ENCODE data around the gene ABR.
A peak's percentile ranks its signal among the peaks of the same experiment; 100 is the strongest.

The ABR gene

DNA sequence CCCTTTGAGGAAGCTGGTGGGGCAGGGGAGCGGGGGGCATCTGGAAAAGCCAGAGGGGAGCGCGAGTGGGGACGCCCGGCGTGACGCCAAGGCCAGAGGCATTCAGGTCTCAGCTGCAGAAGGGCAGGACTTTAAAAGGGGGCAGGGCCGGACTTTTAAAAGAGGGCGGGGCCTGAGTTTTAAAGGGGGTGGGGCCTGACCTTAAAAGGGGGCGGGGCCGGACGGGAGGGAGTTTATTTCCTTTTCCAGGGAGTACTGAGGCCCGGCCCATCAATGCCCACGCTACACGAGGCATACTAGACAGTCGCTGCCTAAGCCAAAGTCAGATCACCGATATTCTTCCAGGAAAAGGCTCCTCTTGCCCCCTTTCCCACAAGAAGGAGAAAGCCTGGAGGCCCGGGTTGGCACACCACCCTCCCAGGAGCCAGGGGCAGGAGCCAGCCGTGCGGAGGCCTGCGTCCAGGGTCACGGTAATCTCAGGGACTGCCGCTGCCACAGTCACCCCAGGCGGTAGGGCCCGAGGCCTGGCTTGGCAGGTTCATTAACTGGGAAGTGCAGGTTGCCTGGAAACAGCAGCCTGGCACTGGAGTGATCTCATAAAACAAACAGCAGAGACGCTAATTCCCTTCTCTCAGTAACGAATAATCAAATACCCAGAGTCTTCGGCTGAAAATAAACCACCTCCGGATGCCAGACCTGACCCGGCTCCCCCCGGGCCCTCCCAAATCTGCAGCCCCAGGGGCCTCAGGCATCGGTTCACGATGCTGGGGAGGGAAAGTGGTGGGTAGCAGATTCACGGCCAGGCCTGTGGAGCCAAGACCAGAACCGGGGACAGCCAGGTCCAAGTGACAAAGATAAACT lies 92.2 kb downstream of the ABR start:
- H3K27ac ChIP-seq, result peak overlapping the region; percentile 97
- no peak for TF ChIP-seq ZFX (IDR thresholded peaks at IDR 0.05; ENCODE audit: borderline replicate concordance)
- TF ChIP-seq, protein P1, sequence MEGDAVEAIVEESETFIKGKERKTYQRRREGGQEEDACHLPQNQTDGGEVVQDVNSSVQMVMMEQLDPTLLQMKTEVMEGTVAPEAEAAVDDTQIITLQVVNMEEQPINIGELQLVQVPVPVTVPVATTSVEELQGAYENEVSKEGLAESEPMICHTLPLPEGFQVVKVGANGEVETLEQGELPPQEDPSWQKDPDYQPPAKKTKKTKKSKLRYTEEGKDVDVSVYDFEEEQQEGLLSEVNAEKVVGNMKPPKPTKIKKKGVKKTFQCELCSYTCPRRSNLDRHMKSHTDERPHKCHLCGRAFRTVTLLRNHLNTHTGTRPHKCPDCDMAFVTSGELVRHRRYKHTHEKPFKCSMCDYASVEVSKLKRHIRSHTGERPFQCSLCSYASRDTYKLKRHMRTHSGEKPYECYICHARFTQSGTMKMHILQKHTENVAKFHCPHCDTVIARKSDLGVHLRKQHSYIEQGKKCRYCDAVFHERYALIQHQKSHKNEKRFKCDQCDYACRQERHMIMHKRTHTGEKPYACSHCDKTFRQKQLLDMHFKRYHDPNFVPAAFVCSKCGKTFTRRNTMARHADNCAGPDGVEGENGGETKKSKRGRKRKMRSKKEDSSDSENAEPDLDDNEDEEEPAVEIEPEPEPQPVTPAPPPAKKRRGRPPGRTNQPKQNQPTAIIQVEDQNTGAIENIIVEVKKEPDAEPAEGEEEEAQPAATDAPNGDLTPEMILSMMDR (IDR thresholded peaks at IDR 0.05), result no peak

DNA sequence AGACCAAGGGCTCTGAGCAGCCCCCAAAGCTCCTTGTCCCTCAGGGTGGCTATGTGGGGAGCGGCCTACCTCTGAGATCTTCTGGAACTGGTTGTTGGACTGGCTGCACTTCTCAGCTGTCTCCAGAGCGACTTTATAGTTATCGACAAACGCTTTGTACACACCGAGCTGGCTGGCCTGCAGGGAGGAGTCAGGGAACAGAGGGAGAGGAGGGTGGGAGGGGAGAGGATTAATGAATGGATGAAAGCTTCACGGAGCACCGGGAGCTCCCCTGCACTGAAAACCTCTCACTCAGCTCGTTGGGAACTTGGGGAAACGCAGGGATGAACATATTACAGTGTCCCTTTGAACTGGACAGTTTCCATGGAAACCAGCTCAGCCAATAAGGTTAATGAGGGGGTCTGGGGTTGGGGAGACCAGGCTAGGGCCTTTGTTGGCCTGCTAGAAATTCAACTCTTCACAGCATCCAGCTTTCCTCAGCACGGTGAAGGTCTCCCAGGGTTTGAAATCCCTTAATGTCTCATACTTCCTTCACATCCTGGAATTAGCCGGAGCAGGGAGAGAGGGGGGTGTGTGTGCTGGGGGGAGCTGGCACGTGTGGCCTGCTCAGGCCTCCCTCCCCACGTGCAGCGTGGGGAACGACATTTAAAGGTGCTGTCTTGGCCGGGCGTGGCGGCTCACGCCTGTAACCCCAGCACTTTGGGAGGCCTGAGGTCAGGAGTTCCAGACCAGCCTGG lies 96.2 kb downstream of the ABR start:
- no peak overlapping the region for H3K27ac ChIP-seq
- TF ChIP-seq ZFX (IDR thresholded peaks at IDR 0.05; ENCODE audit: borderline replicate concordance), result no peak

DNA sequence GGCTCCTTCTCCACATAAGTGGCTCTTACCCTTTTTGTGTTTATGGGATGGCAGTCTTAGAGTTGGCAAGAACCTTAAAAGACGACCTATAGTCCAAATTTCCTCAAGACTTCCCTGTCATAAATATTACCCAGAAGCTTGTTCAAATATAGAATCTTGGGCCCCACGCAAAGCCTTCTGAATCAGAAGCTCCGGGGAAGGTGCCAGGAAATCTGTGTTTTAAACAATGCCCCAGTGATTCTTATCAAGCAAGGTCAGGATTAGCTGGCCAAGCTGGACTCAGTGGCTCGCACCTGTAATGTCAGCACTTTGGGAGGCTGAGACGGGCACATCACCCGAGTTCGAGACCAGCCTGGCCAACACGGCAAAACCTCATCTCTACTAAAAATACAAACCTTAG lies 97.2 kb downstream of the ABR start:
- TF ChIP-seq, protein P1 (IDR thresholded peaks at IDR 0.05), result no peak
- TF ChIP-seq ZFX (IDR thresholded peaks at IDR 0.05; ENCODE audit: borderline replicate concordance), result no peak
- no peak overlapping the region for H3K27ac ChIP-seq

DNA sequence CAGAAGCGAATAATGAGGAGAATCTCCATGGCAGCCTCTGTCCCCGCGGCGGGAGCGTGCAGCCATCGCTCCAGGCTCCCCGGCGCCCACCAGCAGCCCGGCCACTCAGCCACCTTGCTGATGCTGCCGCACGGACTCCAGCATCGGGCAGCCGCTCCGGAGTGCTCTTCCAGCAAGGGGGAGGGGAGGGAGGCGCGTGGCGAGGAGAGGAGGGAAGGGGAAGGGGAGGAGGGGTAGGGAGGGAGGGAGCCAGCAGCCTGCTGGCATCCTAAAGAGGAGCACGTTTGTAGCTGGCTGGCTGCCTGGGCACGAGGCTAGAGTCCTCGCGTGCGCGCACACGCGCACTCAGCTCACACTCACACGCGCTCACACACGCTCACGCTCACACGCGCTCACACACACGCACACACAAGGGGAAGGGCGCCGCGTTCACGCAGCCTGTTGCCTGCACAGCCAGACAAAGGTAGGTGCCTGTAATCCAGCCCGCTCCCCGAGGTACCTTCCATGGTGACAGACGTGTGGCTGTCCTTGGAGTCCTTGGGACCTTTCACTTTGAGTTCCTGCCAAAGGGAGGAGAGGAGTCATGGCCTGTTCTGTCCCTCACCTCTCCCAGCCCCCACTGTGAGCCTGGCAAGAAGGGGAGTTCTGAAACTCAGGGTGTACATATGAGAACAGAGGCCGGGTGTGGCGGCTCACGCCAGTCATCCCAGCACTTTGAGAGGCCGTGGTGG lies 100.8 kb downstream of the ABR start:
- H3K27ac ChIP-seq, result no peak overlapping the region
- TF ChIP-seq ZFX (IDR thresholded peaks at IDR 0.05; ENCODE audit: borderline replicate concordance), result no peak
- TF ChIP-seq, protein P1 (IDR thresholded peaks at IDR 0.05), result no peak

DNA sequence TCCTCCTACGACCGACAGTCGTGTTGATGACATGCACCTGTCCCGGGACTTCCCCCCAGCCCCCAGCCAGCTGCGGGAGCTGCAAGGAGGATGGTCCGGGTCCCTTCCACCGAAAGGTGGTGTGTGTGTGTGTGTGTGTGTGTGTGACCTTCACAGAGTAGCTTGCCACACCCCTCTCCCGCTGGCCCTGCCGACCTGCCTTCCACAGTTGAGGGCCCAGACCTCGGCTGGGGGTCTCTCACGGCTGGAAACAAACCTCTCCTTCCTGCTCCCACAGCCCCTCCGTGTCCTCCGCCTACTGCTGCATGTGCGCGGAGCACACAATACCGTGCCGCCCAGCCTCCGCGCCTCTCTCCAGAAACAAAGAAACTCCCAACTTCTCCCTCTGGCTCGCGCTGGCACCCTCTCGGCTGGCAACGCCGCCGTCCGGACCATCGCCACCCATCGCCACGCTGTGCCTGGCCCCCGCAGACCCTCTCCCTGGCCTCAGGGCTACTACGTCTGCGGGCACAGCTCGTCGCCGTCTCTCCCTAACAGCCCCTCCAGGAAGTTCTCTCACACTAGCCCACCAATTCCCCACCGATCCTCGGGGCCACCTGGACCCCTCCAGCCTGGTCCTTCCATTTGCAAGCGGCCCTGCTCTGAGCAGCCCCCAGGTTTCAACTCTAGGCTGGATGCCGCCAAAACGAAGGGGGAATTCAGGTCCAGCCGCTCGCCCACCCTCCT lies 101.6 kb downstream of the ABR start:
- TF ChIP-seq, protein P1 (IDR thresholded peaks at IDR 0.05), result no peak
- TF ChIP-seq ZFX (IDR thresholded peaks at IDR 0.05; ENCODE audit: borderline replicate concordance), result no peak
- H3K27ac ChIP-seq, result no peak overlapping the region

DNA sequence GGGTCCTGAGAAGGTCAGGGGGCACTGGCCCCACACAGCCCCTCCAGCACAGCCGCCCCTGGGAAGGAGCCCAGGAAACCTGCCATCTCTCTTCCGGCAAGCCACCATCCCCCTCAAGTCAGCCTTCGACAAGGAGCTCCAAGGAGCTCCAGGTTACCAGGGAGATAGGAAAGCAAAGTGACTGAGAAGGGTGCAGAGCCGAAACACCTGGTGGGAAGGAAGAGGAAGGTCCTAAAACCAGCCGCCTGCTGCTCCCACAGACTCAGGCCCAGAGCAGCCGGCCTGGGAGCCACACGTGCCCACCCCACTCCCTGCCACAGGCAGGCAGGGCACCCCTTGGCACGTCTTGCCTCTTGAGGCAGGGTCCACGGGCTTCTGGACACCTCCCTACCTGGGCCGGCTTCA lies 102.2 kb downstream of the ABR start:
- no peak overlapping the region for H3K27ac ChIP-seq
- TF ChIP-seq, protein P1 (IDR thresholded peaks at IDR 0.05), result no peak
- no peak for TF ChIP-seq ZFX (IDR thresholded peaks at IDR 0.05; ENCODE audit: borderline replicate concordance)

DNA sequence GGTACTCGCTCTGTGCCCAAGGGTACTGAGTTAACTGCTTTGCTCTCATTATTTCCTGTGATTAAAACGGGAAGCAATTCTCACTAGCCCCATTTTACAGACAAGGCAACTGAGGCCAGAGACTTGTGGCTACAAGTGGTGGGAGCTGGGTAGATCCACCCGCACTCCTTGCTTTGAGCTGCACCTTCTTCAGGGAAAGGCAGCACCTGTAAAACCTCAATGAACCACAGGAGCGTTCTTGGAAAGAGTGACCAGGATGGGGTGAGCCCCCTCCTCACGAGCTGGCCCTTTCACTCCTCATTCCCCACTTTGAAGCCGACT lies 102.8 kb downstream of the ABR start:
- no peak overlapping the region for H3K27ac ChIP-seq
- TF ChIP-seq, protein P1 (IDR thresholded peaks at IDR 0.05), result no peak
- TF ChIP-seq ZFX (IDR thresholded peaks at IDR 0.05; ENCODE audit: borderline replicate concordance), result no peak

All from 22Rv1 (cell line).